SK-N-SH treated with all-trans-retinoic acid at 6 μM for 48 hours (cell line): ENCODE measurements around the gene ADAMTS2.

ENCODE experiments used
- ATAC-seq: fragments of 200-7000 bp; cut with Tn5 transposase; 3 replicates; pipeline ENCODE4 v1.9.1; 2020; ENCODE audit warnings: mild to moderate bottlenecking, moderate library complexity
- BACH2 ChIP-seq: fragments of 250-450 bp; sonication (Bioruptor Pico); IDR thresholded peaks from 2 replicates; pipeline ENCODE4 v1.9.0; 2021; ENCODE audit warnings: mild to moderate bottlenecking, borderline replicate concordance
- CSDC2 ChIP-seq: fragments of 250-450 bp; sonication (Bioruptor Pico); IDR thresholded peaks from 2 replicates; pipeline ENCODE4 v1.5.0; 2020; ENCODE audit warnings: mild to moderate bottlenecking, moderate library complexity
- CSRNP3 ChIP-seq: fragments of 250-450 bp; sonication (Bioruptor Pico); IDR thresholded peaks from 2 replicates; pipeline ENCODE4 v1.5.1; 2021; ENCODE audit warnings: mild to moderate bottlenecking, moderate library complexity
- ESRRG ChIP-seq: fragments of 250-450 bp; sonication (Bioruptor Pico); IDR thresholded peaks from 2 replicates; pipeline ENCODE4 v1.6.1; 2021; ENCODE audit warnings: mild to moderate bottlenecking
- GLIS3 ChIP-seq: fragments of 250-450 bp; sonication (Bioruptor Pico); IDR thresholded peaks from 2 replicates; pipeline ENCODE4 v1.5.0; 2020; ENCODE audit warnings: mild to moderate bottlenecking, moderate library complexity
- ISL1 ChIP-seq: fragments of 250-450 bp; sonication (Bioruptor Pico); IDR thresholded peaks from 2 replicates; pipeline ENCODE4 v2.1.2; 2022; ENCODE audit warnings: mild to moderate bottlenecking, moderate library complexity
- OSR1 ChIP-seq: fragments of 250-450 bp; sonication (Bioruptor Pico); IDR thresholded peaks from 2 replicates; pipeline ENCODE4 v1.8.0; 2022; ENCODE audit warnings: moderate library complexity, mild to moderate bottlenecking, inconsistent platforms
- PATZ1 ChIP-seq: fragments of 250-450 bp; sonication (Bioruptor Pico); IDR thresholded peaks from 2 replicates; pipeline ENCODE4 v1.8.0; 2020; ENCODE audit warnings: mild to moderate bottlenecking, moderate library complexity, borderline replicate concordance
- PPARA ChIP-seq: fragments of 250-450 bp; sonication (Bioruptor Pico); IDR thresholded peaks from 2 replicates; pipeline ENCODE4 v1.5.0; 2020; ENCODE audit warnings: mild to moderate bottlenecking, borderline replicate concordance
- RARB ChIP-seq: fragments of 250-450 bp; sonication (Bioruptor Pico); IDR thresholded peaks from 2 replicates; pipeline ENCODE4 v1.8.0; 2021; ENCODE audit warnings: mild to moderate bottlenecking, moderate library complexity
- SNAI2 ChIP-seq: fragments of 250-450 bp; sonication (Bioruptor Pico); IDR thresholded peaks from 2 replicates; pipeline ENCODE4 v1.5.0; 2020; ENCODE audit warnings: mild to moderate bottlenecking, moderate library complexity
- TCF4 ChIP-seq: fragments of 250-450 bp; sonication (Bioruptor Pico); IDR thresholded peaks from 2 replicates; pipeline ENCODE4 v1.8.0; 2021; ENCODE audit warnings: mild to moderate bottlenecking, moderate library complexity, borderline replicate concordance
- TOX ChIP-seq: fragments of 250-450 bp; sonication (Bioruptor Pico); IDR thresholded peaks from 2 replicates; pipeline ENCODE4 v1.8.0; 2021; ENCODE audit warnings: mild to moderate bottlenecking, moderate library complexity, borderline replicate concordance
- TSHZ2 ChIP-seq: fragments of 250-450 bp; sonication (Bioruptor Pico); IDR thresholded peaks from 2 replicates; pipeline ENCODE4 v1.5.0; 2020; ENCODE audit warnings: mild to moderate bottlenecking, moderate library complexity
- ZC3H10 ChIP-seq: fragments of 250-450 bp; sonication (Bioruptor Pico); IDR thresholded peaks from 2 replicates; pipeline ENCODE4 v1.5.1; 2021; ENCODE audit warnings: mild to moderate bottlenecking, moderate library complexity
- ZFP3 ChIP-seq: fragments of 250-450 bp; sonication (Bioruptor Pico); IDR thresholded peaks from 2 replicates; pipeline ENCODE4 v1.5.0; 2020; ENCODE audit warnings: mild to moderate bottlenecking, moderate library complexity
- ZFP30 ChIP-seq: fragments of 450-650 bp; formaldehyde crosslinking; IDR thresholded peaks from 2 replicates; pipeline ENCODE4 v1.5.0; 2022; ENCODE audit warnings: mild to moderate bottlenecking, moderate library complexity
- ZNF565 ChIP-seq: fragments of 450-650 bp; formaldehyde crosslinking; conservative IDR thresholded peaks from 2 replicates; pipeline ENCODE4 v1.5.0; 2020; ENCODE audit warnings: low read depth, mild to moderate bottlenecking, moderate library complexity
- ZNF70 ChIP-seq: fragments of 450-650 bp; formaldehyde crosslinking; IDR thresholded peaks from 2 replicates; pipeline ENCODE4 v1.5.0; 2020; ENCODE audit warnings: mild to moderate bottlenecking, moderate library complexity
- ZNF8 ChIP-seq: fragments of 450-650 bp; formaldehyde crosslinking; IDR thresholded peaks from 2 replicates; pipeline ENCODE4 v1.5.0; 2020; ENCODE audit warnings: mild to moderate bottlenecking, moderate library complexity
- TF ChIP-seq, protein P1 (sequence below): fragments of 250-450 bp; sonication (Bioruptor Pico); IDR thresholded peaks from 2 replicates; pipeline ENCODE4 v1.5.1; 2020; ENCODE audit warnings: low read depth, mild to moderate bottlenecking, moderate library complexity
- TF ChIP-seq, protein P2 (sequence below): fragments of 250-450 bp; sonication (Bioruptor Pico); IDR thresholded peaks from 2 replicates; pipeline ENCODE4 v1.8.0; 2021; ENCODE audit warnings: low read depth, mild to moderate bottlenecking, moderate library complexity, borderline replicate concordance

The ADAMTS2 gene

GRCh38 chr5:179347581-179347980 is 2.3 kb upstream of the ADAMTS2 start:
- no peak for ATAC-seq
- TF ChIP-seq ESRRG (CRISPR knock-in tag) (no peak), ZC3H10 (no peak), ZFP3 (no peak), PATZ1 (CRISPR knock-in tag) (no peak), SNAI2 (no peak), CSDC2 (CRISPR knock-in tag) (no peak), TCF4 (CRISPR knock-in tag) (no peak), GLIS3 (CRISPR knock-in tag) (no peak), BACH2 (CRISPR knock-in tag) (no peak), CSRNP3 (CRISPR knock-in tag) (no peak)
- TF ChIP-seq, protein P1, sequence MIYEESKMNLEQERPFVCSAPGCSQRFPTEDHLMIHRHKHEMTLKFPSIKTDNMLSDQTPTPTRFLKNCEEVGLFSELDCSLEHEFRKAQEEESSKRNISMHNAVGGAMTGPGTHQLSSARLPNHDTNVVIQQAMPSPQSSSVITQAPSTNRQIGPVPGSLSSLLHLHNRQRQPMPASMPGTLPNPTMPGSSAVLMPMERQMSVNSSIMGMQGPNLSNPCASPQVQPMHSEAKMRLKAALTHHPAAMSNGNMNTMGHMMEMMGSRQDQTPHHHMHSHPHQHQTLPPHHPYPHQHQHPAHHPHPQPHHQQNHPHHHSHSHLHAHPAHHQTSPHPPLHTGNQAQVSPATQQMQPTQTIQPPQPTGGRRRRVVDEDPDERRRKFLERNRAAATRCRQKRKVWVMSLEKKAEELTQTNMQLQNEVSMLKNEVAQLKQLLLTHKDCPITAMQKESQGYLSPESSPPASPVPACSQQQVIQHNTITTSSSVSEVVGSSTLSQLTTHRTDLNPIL (CRISPR knock-in tag), result no peak
- TF ChIP-seq, protein P2, sequence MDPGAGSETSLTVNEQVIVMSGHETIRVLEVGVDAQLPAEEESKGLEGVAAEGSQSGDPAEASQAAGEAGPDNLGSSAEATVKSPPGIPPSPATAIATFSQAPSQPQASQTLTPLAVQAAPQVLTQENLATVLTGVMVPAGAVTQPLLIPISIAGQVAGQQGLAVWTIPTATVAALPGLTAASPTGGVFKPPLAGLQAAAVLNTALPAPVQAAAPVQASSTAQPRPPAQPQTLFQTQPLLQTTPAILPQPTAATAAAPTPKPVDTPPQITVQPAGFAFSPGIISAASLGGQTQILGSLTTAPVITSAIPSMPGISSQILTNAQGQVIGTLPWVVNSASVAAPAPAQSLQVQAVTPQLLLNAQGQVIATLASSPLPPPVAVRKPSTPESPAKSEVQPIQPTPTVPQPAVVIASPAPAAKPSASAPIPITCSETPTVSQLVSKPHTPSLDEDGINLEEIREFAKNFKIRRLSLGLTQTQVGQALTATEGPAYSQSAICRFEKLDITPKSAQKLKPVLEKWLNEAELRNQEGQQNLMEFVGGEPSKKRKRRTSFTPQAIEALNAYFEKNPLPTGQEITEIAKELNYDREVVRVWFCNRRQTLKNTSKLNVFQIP (CRISPR knock-in tag), result no peak

DNA sequence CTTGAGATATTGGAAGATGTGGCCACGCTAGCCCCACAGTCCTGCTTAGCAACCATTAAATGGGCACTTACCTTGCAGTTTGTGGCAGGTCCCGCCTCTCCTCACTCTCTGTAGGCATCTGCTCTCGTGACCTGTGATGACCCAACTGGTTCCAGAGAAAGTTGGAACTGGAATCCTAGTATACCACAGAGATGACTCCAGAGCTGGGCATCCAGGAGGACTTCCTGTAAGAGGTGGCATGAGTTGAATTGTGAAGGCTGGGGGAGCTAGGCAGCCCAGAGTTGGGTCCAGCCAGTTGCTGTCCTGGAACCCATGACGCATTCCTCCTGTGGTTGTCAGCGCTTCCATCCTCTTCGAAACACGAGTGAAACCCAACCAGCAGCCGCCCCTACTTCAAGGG is 1.6 kb upstream of the ADAMTS2 start:
- ATAC-seq, result no peak
- no peak for TF ChIP-seq ZNF70 (CRISPR knock-in tag)
- TF ChIP-seq ZFP3, result no peak
- no peak for TF ChIP-seq TCF4 (CRISPR knock-in tag)
- TF ChIP-seq OSR1 (CRISPR knock-in tag), result no peak
- TF ChIP-seq TSHZ2 (CRISPR knock-in tag), result no peak
- no peak for TF ChIP-seq TOX (CRISPR knock-in tag)
- TF ChIP-seq ZFP30 (CRISPR knock-in tag), result no peak
- no peak for TF ChIP-seq ZNF565 (CRISPR knock-in tag)
- TF ChIP-seq PPARA (CRISPR knock-in tag), result no peak
- TF ChIP-seq RARB (CRISPR knock-in tag), result no peak
- TF ChIP-seq GLIS3 (CRISPR knock-in tag), result no peak

GRCh38 chr5:179346401-179346800 is 1.1 kb upstream of the ADAMTS2 start:
- TF ChIP-seq BACH2 (CRISPR knock-in tag) (no peak), ISL1 (no peak), PPARA (CRISPR knock-in tag) (no peak), SNAI2 (no peak), ZNF565 (CRISPR knock-in tag) (no peak), ZFP30 (CRISPR knock-in tag) (no peak), CSRNP3 (CRISPR knock-in tag) (no peak), ESRRG (CRISPR knock-in tag) (no peak), OSR1 (CRISPR knock-in tag) (no peak), ZNF8 (CRISPR knock-in tag) (no peak), ZFP3 (no peak), TCF4 (CRISPR knock-in tag) (no peak), RARB (CRISPR knock-in tag) (no peak)
- TF ChIP-seq, protein P1 (CRISPR knock-in tag), result no peak
- TF ChIP-seq, protein P2 (CRISPR knock-in tag), result no peak

More at GRCh38 chr5:179346401-179346800, 1.1 kb upstream of the ADAMTS2 start:
- no peak for ATAC-seq
